ENCODE results near the gene SDF2L1.
"Not testable (repeated sequence)": the region's sequence is repeated elsewhere in the genome, so short reads cannot be mapped to it uniquely, and the experiment has no call there.

The SDF2L1 gene

GRCh38 chr22:21691816-21692215 lies 49.7 kb downstream of the SDF2L1 start:
- DNase-seq (ENCODE audit: low read depth), result no peak
- TF ChIP-seq CTCF (IDR thresholded peaks at IDR 0.05; ENCODE audit: insufficient read depth, low read depth, low read length, missing control alignments), result no peak
- H3K4me3 ChIP-seq (ENCODE audit: low read depth, low read length), result no peak overlapping the region

GRCh38 chr22:21692856-21693255 lies 50.8 kb downstream of the SDF2L1 start:
- not testable (repeated sequence) for DNase-seq (ENCODE audit: low read depth)

GRCh38 chr22:21693333-21693998 lies 51.4 kb downstream of the SDF2L1 start:
- H3K4me3 ChIP-seq (ENCODE audit: low read depth, low read length), result no peak overlapping the region
- no peak for DNase-seq (ENCODE audit: low read depth)
- TF ChIP-seq CTCF (IDR thresholded peaks at IDR 0.05; ENCODE audit: insufficient read depth, low read depth, low read length, missing control alignments), result no peak

More at GRCh38 chr22:21692856-21693255, 50.8 kb downstream of the SDF2L1 start:
- not testable (repeated sequence) for H3K4me3 ChIP-seq (ENCODE audit: low read depth, low read length)

All from GM12865 (cell line).